Activated naive CD8-positive, alpha-beta T cell treated with anti-CD3 and anti-CD28 coated beads for 36 hours (primary cell): ENCODE data around the gene CT47A1. TPM values are rescaled to one million over a fixed set of nuclear protein-coding genes. Genes with fewer than 3 reads are reported as not detected.
"Not testable (repeated sequence)": the region's sequence is repeated elsewhere in the genome, so short reads cannot be mapped to it uniquely, and the experiment has no call there.

Source experiments
- DNase-seq: peaks from one replicate; pipeline ENCODE4 v3.0.0; 2021
- H3K27ac Mint-ChIP-seq: one replicate; pipeline ENCODE4 v1.8.0; 2022; ENCODE audit warnings: mild to moderate bottlenecking, moderate library complexity, mixed read lengths
- H3K27me3 Mint-ChIP-seq: one replicate; pipeline ENCODE4 v1.8.0; 2022; ENCODE audit warnings: mild to moderate bottlenecking, mixed read lengths
- H3K36me3 Mint-ChIP-seq: one replicate; pipeline ENCODE4 v1.8.0; 2021; ENCODE audit warnings: mild to moderate bottlenecking, mixed read lengths
- H3K4me1 Mint-ChIP-seq: one replicate; pipeline ENCODE4 v1.8.0; 2021; ENCODE audit warnings: mixed read lengths
- H3K4me3 Mint-ChIP-seq: one replicate; pipeline ENCODE4 v1.8.0; 2022; ENCODE audit warnings: mild to moderate bottlenecking, moderate library complexity, mixed read lengths
- H3K9me3 Mint-ChIP-seq: one replicate; pipeline ENCODE4 v1.8.0; 2022; ENCODE audit warnings: mixed read lengths
- total RNA-seq, 2 experiments: library from RNA; stranded (reverse); gene quantifications; one replicate each; pipeline ENCODE4 v1.2.3, GENCODE V29; 2021

CT47A1 gene
- not detected for total RNA-seq

GRCh38 chrX:120985660-120986059 lies at the start of gene CT47A1:
CT47A1 (minus strand) TSS chrX:120985760; CDS start chrX:120985529, 231 bp downstream.
- not testable (repeated sequence) for H3K4me1 Mint-ChIP-seq, DNase-seq, H3K4me3 Mint-ChIP-seq, H3K27me3 Mint-ChIP-seq, H3K36me3 Mint-ChIP-seq, H3K9me3 Mint-ChIP-seq, H3K27ac Mint-ChIP-seq

- no peak for DNase-seq
- Mint-ChIP-seq H3K27me3 (no peaks in the 10 kb centered on the region), H3K9me3 (no peaks in the 10 kb centered on the region), H3K27ac (no peak overlapping the region), H3K4me3 (no peak overlapping the region), H3K4me1 (no peaks in the 10 kb centered on the region), H3K36me3 (no peaks in the 10 kb centered on the region)
Measured at GRCh38 chrX:121032531-121032930, 47.0 kb upstream of the CT47A1 start.

- Mint-ChIP-seq H3K27me3 (no peaks in the 10 kb centered on the region), H3K36me3 (no peaks in the 10 kb centered on the region), H3K4me3 (no peak overlapping the region), H3K27ac (no peak overlapping the region), H3K4me1 (no peaks in the 10 kb centered on the region), H3K9me3 (no peaks in the 10 kb centered on the region)
- DNase-seq = no peak
Measured at GRCh38 chrX:121030083-121030482, 44.5 kb upstream of the CT47A1 start.

- Mint-ChIP-seq H3K4me1 (no peaks in the 10 kb centered on the region), H3K27ac (no peak overlapping the region), H3K36me3 (no peaks in the 10 kb centered on the region), H3K9me3 (no peaks in the 10 kb centered on the region), H3K4me3 (no peak overlapping the region), H3K27me3 (no peaks in the 10 kb centered on the region)
- no peak for DNase-seq
Measured at GRCh38 chrX:121028419-121028818, 42.9 kb upstream of the CT47A1 start.

- no peak for DNase-seq
- H3K27me3 Mint-ChIP-seq = no peaks in the 10 kb centered on the region
Measured at GRCh38 chrX:121014826-121015225, 29.3 kb upstream of the CT47A1 start.

GRCh38 chrX:121013897-121014455 lies 28.4 kb upstream of the CT47A1 start:
- no peak overlapping the region for H3K4me3 Mint-ChIP-seq
- no peaks in the 10 kb centered on the region for H3K9me3 Mint-ChIP-seq
- H3K4me1 Mint-ChIP-seq = no peaks in the 10 kb centered on the region
- DNase-seq = no peak
- H3K27ac Mint-ChIP-seq = no peak overlapping the region
- H3K27me3 Mint-ChIP-seq = no peaks in the 10 kb centered on the region
- H3K36me3 Mint-ChIP-seq = no peaks in the 10 kb centered on the region

More at GRCh38 chrX:121014826-121015225, 29.3 kb upstream of the CT47A1 start:
- Mint-ChIP-seq H3K9me3 (no peaks in the 10 kb centered on the region), H3K4me3 (no peak overlapping the region), H3K27ac (no peak overlapping the region), H3K36me3 (no peaks in the 10 kb centered on the region), H3K4me1 (no peaks in the 10 kb centered on the region)

- H3K27ac Mint-ChIP-seq = no peak overlapping the region
- H3K4me1 Mint-ChIP-seq = no peaks in the 10 kb centered on the region
- no peak overlapping the region for H3K4me3 Mint-ChIP-seq
- H3K9me3 Mint-ChIP-seq = no peaks in the 10 kb centered on the region
- no peak for DNase-seq
- no peaks in the 10 kb centered on the region for H3K36me3 Mint-ChIP-seq
- no peaks in the 10 kb centered on the region for H3K27me3 Mint-ChIP-seq
Measured at GRCh38 chrX:121011254-121011653, 25.7 kb upstream of the CT47A1 start.

- no peaks in the 10 kb centered on the region for H3K27me3 Mint-ChIP-seq
- no peak for DNase-seq
- H3K27ac Mint-ChIP-seq = no peak overlapping the region
- no peak overlapping the region for H3K4me3 Mint-ChIP-seq
- H3K36me3 Mint-ChIP-seq = no peaks in the 10 kb centered on the region
- H3K9me3 Mint-ChIP-seq = peaks cover 2% of the 10 kb centered on the region
- H3K4me1 Mint-ChIP-seq = no peaks in the 10 kb centered on the region
Measured at GRCh38 chrX:121010218-121010617, 24.7 kb upstream of the CT47A1 start.

- Mint-ChIP-seq H3K36me3 (no peaks in the 10 kb centered on the region), H3K9me3 (peaks cover 2% of the 10 kb centered on the region), H3K4me3 (no peak overlapping the region), H3K27me3 (no peaks in the 10 kb centered on the region), H3K4me1 (no peaks in the 10 kb centered on the region), H3K27ac (no peak overlapping the region)
- DNase-seq = no peak
Measured at GRCh38 chrX:121009764-121010163, 24.2 kb upstream of the CT47A1 start.

GRCh38 chrX:121008920-121009319 lies 23.4 kb upstream of the CT47A1 start:
- Mint-ChIP-seq H3K27ac (no peak overlapping the region), H3K4me3 (no peak overlapping the region), H3K9me3 (peaks cover 2% of the 10 kb centered on the region), H3K27me3 (no peaks in the 10 kb centered on the region), H3K36me3 (no peaks in the 10 kb centered on the region), H3K4me1 (no peaks in the 10 kb centered on the region)
- no peak for DNase-seq

GRCh38 chrX:121000589-121000988 lies 15.0 kb upstream of the CT47A1 start:
- Mint-ChIP-seq H3K27ac (no peak overlapping the region), H3K4me3 (no peak overlapping the region), H3K4me1 (no peaks in the 10 kb centered on the region), H3K9me3 (no peaks in the 10 kb centered on the region), H3K36me3 (no peaks in the 10 kb centered on the region), H3K27me3 (no peaks in the 10 kb centered on the region)
- no peak for DNase-seq

GRCh38 chrX:120999413-120999812 lies 13.9 kb upstream of the CT47A1 start:
- no peak overlapping the region for H3K4me3 Mint-ChIP-seq
- no peaks in the 10 kb centered on the region for H3K27me3 Mint-ChIP-seq
- no peaks in the 10 kb centered on the region for H3K4me1 Mint-ChIP-seq
- DNase-seq = no peak
- H3K9me3 Mint-ChIP-seq = no peaks in the 10 kb centered on the region
- H3K36me3 Mint-ChIP-seq = no peaks in the 10 kb centered on the region
- no peak overlapping the region for H3K27ac Mint-ChIP-seq

- H3K36me3 Mint-ChIP-seq, DNase-seq, H3K9me3 Mint-ChIP-seq: not testable (repeated sequence)
Measured at GRCh38 chrX:120956500-120956899, 29.1 kb downstream of the CT47A1 start, which contains the start of gene CT47A7. CT47A7 (minus strand) TSS chrX:120956600; CDS start chrX:120956345, 255 bp downstream.

More at GRCh38 chrX:120956500-120956899, 29.1 kb downstream of the CT47A1 start, which contains the start of gene CT47A7:
- not testable (repeated sequence) for H3K27me3 Mint-ChIP-seq, H3K4me1 Mint-ChIP-seq, H3K4me3 Mint-ChIP-seq, H3K27ac Mint-ChIP-seq

Other genes with a start within 250 kb of the CT47A1 start
- gene CT47B1, start 109.9 kb downstream of the CT47A1 start, total RNA-seq = not detected
- gene CT47A11, start 48.6 kb downstream of the CT47A1 start, total RNA-seq = not detected
- gene CT47A10, start 43.7 kb downstream of the CT47A1 start, total RNA-seq = not detected
- not detected for gene CT47A9, start 38.9 kb downstream of the CT47A1 start, total RNA-seq
- gene CT47A8, start 34.0 kb downstream of the CT47A1 start, total RNA-seq = not detected
- gene CT47A7, start 29.2 kb downstream of the CT47A1 start, total RNA-seq = not detected
- gene CT47A6, start 24.3 kb downstream of the CT47A1 start, total RNA-seq = not detected
- not detected for gene CT47A5, start 19.4 kb downstream of the CT47A1 start, total RNA-seq
- not detected for gene CT47A4, start 14.6 kb downstream of the CT47A1 start, total RNA-seq
- not detected for gene CT47A3, start 9.7 kb downstream of the CT47A1 start, total RNA-seq
- gene CT47A2, start 4.8 kb downstream of the CT47A1 start, total RNA-seq = not detected
- under 1 TPM; 0.14 to 0.21 TPM for gene GLUD2, start 61.9 kb upstream of the CT47A1 start, total RNA-seq